SK-N-SH (cell line): ENCODE results near the gene RHOH. TPM values are rescaled to one million over a fixed set of nuclear protein-coding genes. Genes with fewer than 3 reads are reported as not detected.

Source experiments
- CTCF ChIA-PET: fragments of 300-600, 350-600 bp; formaldehyde crosslinking; extraction: SDS; loops from one replicate; lab custom pipeline; 2021; lab: Yijun Ruan, JAX
- POLR2A ChIA-PET: fragments of 350-600 bp; sonication (Branson Sonifier 250); formaldehyde crosslinking; extraction: SDS; loops from one replicate; lab custom pipeline; 2020; ENCODE audit warnings: antibody characterized with exemption, inconsistent platforms; lab: Yijun Ruan, JAX
- DNase-seq: peaks from one replicate; pipeline ENCODE4 v3.0.0; 2012
- H2AFZ ChIP-seq: fragments of 200-600 bp; sonication (generic); 2 replicates; pipeline ENCODE4 v1.8.1; 2016; ENCODE audit warnings: antibody characterized with exemption, mild to moderate bottlenecking, low read depth
- H3F3A ChIP-seq: fragments of 200-600 bp; sonication (generic); replicated peaks from 2 replicates; pipeline ENCODE3; 2016; ENCODE audit warnings: antibody characterized with exemption, mild to moderate bottlenecking; ENCODE audit not compliant: insufficient read depth
- H3K27ac ChIP-seq, 2 experiments: fragments of 200-500 bp in 1 of 2; fragments of 200-600 bp in 1 of 2; sonication (Bioruptor generic) in 1 of 2; sonication (generic), shearing (Covaris generic) in 1 of 2; 2 replicates each; pipeline versions ENCODE4 v1.5.1 to v1.6.1; 2014 to 2016; ENCODE audit warnings: low read depth in 2 of 2, inconsistent platforms in 1 of 2, low read length in 1 of 2, mild to moderate bottlenecking in 1 of 2, mixed read lengths in 1 of 2
- H3K27me3 ChIP-seq: fragments of 200-600 bp; sonication (generic), shearing (Covaris generic); 2 replicates; pipeline ENCODE4 v1.6.1; 2016; ENCODE audit warnings: mixed run types; ENCODE audit not compliant: insufficient read depth
- H3K36me3 ChIP-seq, 2 experiments: fragments of 200-500 bp in 1 of 2; fragments of 200-600 bp in 1 of 2; sonication (Bioruptor generic) in 1 of 2; sonication (generic) in 1 of 2; replicated peaks in 1 of 2; 2 replicates each; pipeline versions ENCODE3 to v1.5.1; 2014 to 2016; ENCODE audit warnings: low read length in 1 of 2, mild to moderate bottlenecking in 1 of 2; ENCODE audit not compliant: insufficient read depth in 2 of 2, control insufficient read depth in 1 of 2
- H3K4me1 ChIP-seq, 2 experiments: fragments of 200-500 bp in 1 of 2; fragments of 200-600 bp in 1 of 2; sonication (Bioruptor generic) in 1 of 2; sonication (generic), shearing (Covaris generic) in 1 of 2; 2 replicates each; pipeline versions ENCODE4 v1.5.1 to v1.6.1; 2014 to 2016; ENCODE audit warnings: low read depth in 1 of 2, low read length in 1 of 2, mixed run types in 1 of 2; ENCODE audit not compliant: insufficient read depth in 2 of 2, control insufficient read depth in 1 of 2
- H3K4me2 ChIP-seq: fragments of 200-600 bp; sonication (generic), shearing (Covaris generic); 2 replicates; pipeline ENCODE4 v1.6.1; 2017; ENCODE audit warnings: mixed run types
- H3K4me3 ChIP-seq, 2 experiments: fragments of 200-500 bp in 1 of 2; fragments of 200-600 bp in 1 of 2; sonication (Bioruptor generic) in 1 of 2; sonication (generic), shearing (Covaris generic) in 1 of 2; 2 replicates each; pipeline versions ENCODE4 v1.5.1 to v1.8.1; 2014 to 2016; ENCODE audit warnings: low read depth in 2 of 2, inconsistent platforms in 1 of 2, low read length in 1 of 2, mild to moderate bottlenecking in 1 of 2, mixed read lengths in 1 of 2, moderate library complexity in 1 of 2
- H3K79me2 ChIP-seq: fragments of 200-600 bp; sonication (generic); 2 replicates; pipeline ENCODE4 v1.8.1; 2017; ENCODE audit warnings: mild to moderate bottlenecking; ENCODE audit not compliant: insufficient read depth
- H3K9ac ChIP-seq: fragments of 200-600 bp; sonication (generic); 2 replicates; pipeline ENCODE4 v1.6.1; 2017; ENCODE audit warnings: mixed run types
- H3K9me2 ChIP-seq: fragments of 200-600 bp; sonication (generic); 2 replicates; pipeline ENCODE4 v1.6.1; 2017; ENCODE audit warnings: mixed run types
- H3K9me3 ChIP-seq: fragments of 200-600 bp; sonication (generic); 2 replicates; pipeline ENCODE4 v1.6.1; 2017; ENCODE audit warnings: mixed run types, mild to moderate bottlenecking, moderate library complexity
- H4K20me1 ChIP-seq: fragments of 200-600 bp; sonication (generic); 2 replicates; pipeline ENCODE4 v1.6.1; 2017; ENCODE audit warnings: mild to moderate bottlenecking, mixed run types; ENCODE audit not compliant: insufficient read depth
- CHD2 ChIP-seq: fragments of 150-350 bp; IDR thresholded peaks from 2 replicates; pipeline ENCODE4 v1.6.1; 2018; ENCODE audit warnings: low read length; ENCODE audit not compliant: partially characterized antibody
- CTCF ChIP-seq: fragments of 200-600 bp; sonication (generic); IDR thresholded peaks from 2 replicates; pipeline ENCODE4 v1.6.1; 2017; ENCODE audit warnings: antibody characterized with exemption, mild to moderate bottlenecking, moderate library complexity
- ELF1 ChIP-seq: IDR thresholded peaks from 2 replicates; pipeline ENCODE4 v1.4.0; 2012
- FOSL2 ChIP-seq: IDR thresholded peaks from 2 replicates; pipeline ENCODE4 v1.4.0; 2012; ENCODE audit warnings: low read depth, mild to moderate bottlenecking, moderate library complexity, borderline replicate concordance
- FOXJ3 ChIP-seq: sonication (generic); formaldehyde crosslinking; IDR thresholded peaks from 2 replicates; pipeline ENCODE4 v1.5.1; 2020; ENCODE audit warnings: mild to moderate bottlenecking, missing genetic modification reagents
- FOXM1 ChIP-seq: IDR thresholded peaks from 2 replicates; pipeline ENCODE4 v1.4.0; 2012; ENCODE audit warnings: low read depth, mild to moderate bottlenecking
- GATA2 ChIP-seq: sonication (generic); formaldehyde crosslinking; IDR thresholded peaks from 2 replicates; pipeline ENCODE4 v1.5.0; 2020; ENCODE audit warnings: mild to moderate bottlenecking, missing genetic modification reagents
- IRF3 ChIP-seq: fragments of 150-350 bp; IDR thresholded peaks from 2 replicates; pipeline ENCODE4 v1.6.1; 2016; ENCODE audit warnings: mild to moderate bottlenecking, low read depth, low read length
- JUND ChIP-seq: IDR thresholded peaks from 2 replicates; pipeline ENCODE4 v1.4.0; 2012
- MEF2A ChIP-seq: IDR thresholded peaks from 2 replicates; pipeline ENCODE4 v1.4.0; 2012; ENCODE audit warnings: low read depth, borderline replicate concordance
- PBX3 ChIP-seq: IDR thresholded peaks from 2 replicates; pipeline ENCODE4; 2012
- POLR2AphosphoS5 ChIP-seq: IDR thresholded peaks from 2 replicates; pipeline ENCODE4 v1.6.1; 2012; ENCODE audit warnings: low read depth, low read length
- REST ChIP-seq: IDR thresholded peaks from 2 replicates; pipeline ENCODE4 v1.6.1; 2012; ENCODE audit warnings: mild to moderate bottlenecking, low read depth, low read length, moderate library complexity
- RFX5 ChIP-seq: IDR thresholded peaks from 2 replicates; pipeline ENCODE4 v1.6.1; 2012; ENCODE audit warnings: mild to moderate bottlenecking, improper control_type of control experiment, low read length
- USF1 ChIP-seq: IDR thresholded peaks from 2 replicates; pipeline ENCODE4 v1.4.0; 2012; ENCODE audit warnings: low read depth, borderline replicate concordance
- USF2 ChIP-seq: fragments of 150-350 bp; IDR thresholded peaks from 2 replicates; pipeline ENCODE4 v1.6.1; 2017; ENCODE audit warnings: antibody characterized with exemption, low read length, low read depth, borderline replicate concordance
- YY1 ChIP-seq: IDR thresholded peaks from 2 replicates; pipeline ENCODE4 v1.4.0; 2012; ENCODE audit warnings: low read depth, mild to moderate bottlenecking
- WGBS: methylation state at CpG from one replicate; pipeline ENCODE4 v1.1.6; 2017; ENCODE audit warnings: low lambda C conversion rate; 5-methylcytosine and 5-hydroxymethylcytosine counted together
- polyA plus RNA-seq, 3 experiments: library from polyadenylated mRNA; depleted of rRNA; stranded (reverse); fragments of >200 nt; gene quantifications; 2 replicates each; pipeline ENCODE4 v1.2.3, GENCODE V29; 2012

RHOH gene
- polyA plus RNA-seq, 1 of the 3 experiments (the other 2 are of a cell fraction), result not detected

- Histone ChIP-seq H3K4me3 (no peak overlapping the region), H3K9ac (no peak overlapping the region), H3K4me2 (no peak overlapping the region), H3F3A (no peaks in the 10 kb centered on the region), H3K4me1 (peaks cover 6 to 7% of the 10 kb centered on the region in 2 experiments; a peak in 2 of 4 replicates), H3K79me2 (no peaks in the 10 kb centered on the region), H4K20me1 (no peaks in the 10 kb centered on the region), H3K27ac (no peak overlapping the region), H2AFZ (no peak overlapping the region), H3K27me3 (no peaks in the 10 kb centered on the region), H3K9me2 (no peaks in the 10 kb centered on the region), H3K9me3 (no peaks in the 10 kb centered on the region; the same call in 1 of the 2 replicates), H3K36me3 (no peaks in the 10 kb centered on the region)
- POLR2A ChIA-PET, result no interaction called here
- no peak for DNase-seq
- WGBS, result 91% methylated on average over 8 of the region's 8 CpGs
- TF ChIP-seq GATA2 (CRISPR knock-in tag) (no peak), RFX5 (no peak), REST (no peak), IRF3 (no peak), PBX3 (no peak), FOXM1 (no peak), FOSL2 (no peak), USF1 (no peak), ELF1 (no peak), YY1 (no peak), MEF2A (no peak), JUND (no peak), POLR2AphosphoS5 (no peak), USF2 (no peak), CTCF (no peak), CHD2 (no peak), FOXJ3 (CRISPR knock-in tag) (no peak)
- CTCF ChIA-PET, result interaction anchor here (1.2 kb wide), 2 partner anchors 16 to 125 kb away, joined by 3 to 6 read pairs; no protein-coding TSS in a partner anchor
Observed at GRCh38 chr4:40192114-40193015, 4.5 kb upstream of the RHOH start.
